ENCODE results near the gene LDHA.
A peak's percentile ranks its signal among the peaks of the same experiment; 100 is the strongest.

LDHA gene

DNA sequence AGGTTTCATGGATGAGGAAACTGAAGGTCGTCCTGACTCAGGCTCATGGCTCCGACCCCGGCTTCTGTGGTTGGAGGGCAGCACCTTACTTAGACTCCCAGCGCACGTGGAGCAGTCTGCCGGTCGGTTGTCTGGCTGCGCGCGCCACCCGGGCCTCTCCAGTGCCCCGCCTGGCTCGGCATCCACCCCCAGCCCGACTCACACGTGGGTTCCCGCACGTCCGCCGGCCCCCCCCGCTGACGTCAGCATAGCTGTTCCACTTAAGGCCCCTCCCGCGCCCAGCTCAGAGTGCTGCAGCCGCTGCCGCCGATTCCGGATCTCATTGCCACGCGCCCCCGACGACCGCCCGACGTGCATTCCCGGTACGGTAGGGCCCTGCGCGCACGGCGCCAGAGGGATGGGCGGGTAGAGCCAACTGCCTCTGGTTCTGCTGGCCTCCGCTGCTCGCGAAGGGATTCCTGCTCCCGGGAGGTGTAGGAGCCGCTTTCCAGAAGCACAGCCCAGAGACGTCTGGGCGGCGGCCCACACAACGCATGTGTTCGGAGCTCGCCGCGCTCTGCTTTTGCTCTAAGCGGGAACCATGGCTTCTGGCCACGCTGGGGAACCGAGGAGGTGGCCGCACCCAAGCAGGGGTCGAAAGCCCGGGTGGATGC lies at the start of gene LDHA:
TSS of gene LDHA (plus strand) at position 289 of the 653 bp plus-strand sequence. CDS start 2,280 bp downstream, outside the sequence.
- DNase-seq (ENCODE audit: low read depth in 2 of 3, low spot score in 1 of 3): peak; percentile 98 to 99 (median 99)

DNA sequence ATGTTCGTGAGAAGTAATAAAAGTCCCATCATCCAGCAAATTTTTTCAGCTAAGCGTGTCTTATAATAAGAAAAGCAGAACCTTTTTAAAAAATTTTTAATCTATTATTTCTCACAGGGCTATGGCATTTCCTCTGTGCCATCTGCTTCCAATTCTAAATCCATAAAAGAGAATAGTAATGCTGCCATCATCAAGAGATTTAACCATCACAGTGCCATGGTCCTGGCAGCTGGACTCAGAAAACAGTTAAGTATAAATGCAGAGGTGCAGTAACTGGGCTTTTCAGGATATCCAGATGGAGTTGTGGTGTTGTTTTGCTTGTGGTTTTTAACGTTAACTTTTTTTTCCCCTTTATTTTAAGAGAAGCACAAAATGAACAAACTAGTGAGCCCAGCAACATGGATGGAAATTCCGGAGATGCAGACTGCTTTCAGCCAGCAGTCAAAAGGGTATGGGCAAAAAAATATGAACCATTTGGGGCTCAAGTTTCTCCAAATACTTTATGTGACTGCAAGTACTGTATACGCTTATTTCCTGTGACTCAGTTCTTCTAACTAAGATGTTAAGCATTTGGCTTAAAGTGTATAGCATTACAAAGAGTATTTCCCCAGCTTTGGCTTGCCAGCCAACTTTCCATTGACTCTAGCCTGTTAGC lies 46.8 kb upstream of the LDHA start:
- DNase-seq (ENCODE audit: low read depth in 2 of 3, low spot score in 1 of 3): no peak

DNA sequence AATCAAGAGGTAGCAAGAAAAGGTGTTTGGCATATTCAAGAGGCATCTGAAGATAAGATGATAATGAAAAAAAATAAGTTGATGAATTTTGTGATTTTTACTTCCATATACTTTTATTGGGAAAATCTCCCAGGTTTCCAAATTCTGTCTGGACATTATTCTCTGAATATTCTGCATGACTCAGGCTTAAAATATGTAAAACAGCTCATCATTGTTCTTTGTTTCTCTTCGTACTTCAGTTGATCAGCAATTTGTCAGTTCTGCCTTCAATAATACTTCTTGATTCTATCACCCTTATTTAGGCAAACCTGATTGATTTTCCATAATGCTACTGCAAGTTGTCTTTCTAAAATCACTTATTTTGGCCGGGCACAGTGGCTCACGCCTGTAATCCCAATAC lies 41.8 kb upstream of the LDHA start:
- no peak for DNase-seq (ENCODE audit: low read depth in 2 of 3, low spot score in 1 of 3)

DNA sequence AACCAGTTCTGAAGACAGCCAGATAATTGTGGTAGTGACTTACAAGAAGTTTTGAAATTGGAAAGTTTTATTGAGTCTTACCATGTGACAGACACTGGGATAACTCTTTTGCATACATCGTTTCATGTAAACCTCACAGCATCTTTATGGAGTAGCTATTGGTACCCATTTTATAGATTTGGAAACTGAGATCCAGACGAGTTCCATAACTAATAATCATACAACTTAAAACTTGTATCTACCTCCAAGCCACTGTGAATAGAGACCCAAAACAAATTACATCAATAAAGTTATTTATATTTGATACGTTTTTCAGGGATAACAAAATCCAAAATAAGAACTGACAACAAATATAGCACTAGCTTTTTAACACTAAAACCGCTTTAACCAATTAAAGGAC lies 35.7 kb upstream of the LDHA start:
- DNase-seq (ENCODE audit: low read depth in 2 of 3, low spot score in 1 of 3): no peak

DNA sequence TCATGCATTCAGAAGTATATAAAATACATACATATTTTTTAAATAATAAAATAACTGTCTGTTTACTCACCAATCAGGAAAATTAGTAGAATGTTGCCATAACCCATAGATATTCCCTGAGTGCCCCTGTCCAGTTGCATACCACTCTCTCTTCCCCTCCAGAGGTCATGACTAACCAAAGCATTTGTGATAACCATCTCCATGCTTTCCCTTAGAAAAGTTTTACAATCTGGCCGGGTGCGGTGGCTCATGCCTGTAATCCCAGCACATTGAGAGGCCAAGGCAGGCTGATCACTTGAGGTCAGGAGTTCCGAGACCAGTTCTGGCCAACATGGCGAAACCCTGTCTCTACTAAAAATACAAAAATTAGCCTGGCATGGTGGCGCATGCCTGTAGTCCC lies 33.2 kb upstream of the LDHA start:
- DNase-seq (ENCODE audit: low read depth in 2 of 3, low spot score in 1 of 3): no peak

DNA sequence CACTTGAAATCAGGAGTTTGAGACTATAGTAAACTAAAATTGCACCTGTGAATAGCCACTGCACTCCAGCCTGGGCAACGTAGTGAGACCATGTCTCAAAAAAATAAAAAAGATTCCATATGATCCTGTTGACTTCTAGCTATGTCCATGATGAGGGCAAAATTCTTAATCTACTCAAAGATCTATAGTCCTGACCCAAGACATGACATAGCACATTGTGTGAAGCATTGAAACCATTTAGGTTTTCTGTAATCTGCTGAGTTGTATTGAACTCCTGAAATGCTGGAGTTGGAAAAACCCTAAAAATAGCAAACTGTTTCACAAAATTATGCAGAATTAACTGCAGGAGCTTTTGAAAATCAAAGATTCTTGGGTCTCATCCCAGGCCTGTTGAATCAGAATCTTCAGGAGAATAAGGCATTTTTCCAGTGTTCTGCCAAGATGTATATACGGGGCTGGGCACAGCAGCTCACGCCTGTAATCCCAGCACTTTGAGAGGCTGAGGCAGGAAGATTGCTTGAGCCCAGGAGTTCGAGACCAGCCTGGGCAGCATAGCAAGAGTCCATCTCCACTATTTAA lies 29.8 kb upstream of the LDHA start:
- DNase-seq (ENCODE audit: low read depth in 2 of 3, low spot score in 1 of 3): no peak

DNA sequence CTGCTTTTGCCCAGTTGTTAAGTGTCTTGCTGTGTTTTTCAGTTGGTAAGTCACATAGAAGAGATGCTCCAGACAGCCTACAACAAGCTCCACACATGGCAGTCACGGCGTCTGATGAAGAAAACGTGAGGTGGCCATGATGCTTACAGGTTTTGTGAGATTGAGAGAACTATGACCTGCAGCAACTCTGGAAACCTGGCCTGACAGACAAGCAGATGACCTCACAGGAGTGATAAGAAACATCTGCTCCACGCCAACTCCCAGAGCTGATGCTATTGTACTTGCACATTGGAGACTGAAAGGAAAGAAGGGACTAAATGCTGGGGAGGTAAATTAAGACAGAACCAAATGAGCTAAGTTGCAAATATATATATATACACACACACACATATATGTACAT lies 28.6 kb upstream of the LDHA start:
- DNase-seq (ENCODE audit: low read depth in 2 of 3, low spot score in 1 of 3): no peak

DNA sequence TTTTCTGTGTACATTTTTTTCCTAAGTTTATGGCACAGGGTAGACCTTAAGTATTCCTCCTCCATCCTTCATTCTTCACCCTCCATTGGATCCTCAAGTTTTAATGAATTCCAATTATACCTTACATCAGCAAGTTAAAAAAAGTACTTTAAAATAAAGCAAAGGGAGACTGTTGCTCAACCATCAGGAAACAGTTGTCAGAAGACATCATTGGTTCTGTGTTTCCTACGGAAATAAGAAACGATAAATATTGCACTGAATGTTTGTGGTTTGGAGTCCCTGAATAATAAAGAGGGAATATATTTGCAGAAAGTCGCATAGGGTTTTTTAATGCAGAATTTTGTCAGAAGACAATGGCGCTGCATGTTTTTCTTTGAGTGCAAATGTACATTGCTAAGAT lies 28.1 kb upstream of the LDHA start:
- no peak for DNase-seq (ENCODE audit: low read depth in 2 of 3, low spot score in 1 of 3)

DNA sequence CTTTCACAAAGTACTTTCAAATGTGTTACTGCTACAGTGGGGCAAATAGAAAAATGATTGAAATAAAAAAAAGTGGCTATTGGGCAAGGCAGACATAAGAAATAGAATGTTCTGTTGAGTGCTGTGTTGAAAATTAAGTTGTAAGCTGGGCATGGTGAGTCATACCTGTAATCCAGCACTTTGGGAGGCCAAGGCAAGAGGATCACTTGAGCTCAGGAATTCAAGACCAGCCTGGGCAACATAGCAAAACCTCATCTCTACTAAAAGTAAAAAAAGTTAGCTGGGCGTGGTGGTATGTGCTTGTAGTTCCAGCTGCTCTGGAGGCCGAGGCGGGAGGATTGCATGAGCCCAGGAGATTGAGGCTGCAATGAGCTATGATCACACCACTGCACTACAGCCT lies 26.9 kb upstream of the LDHA start:
- no peak for DNase-seq (ENCODE audit: low read depth in 2 of 3, low spot score in 1 of 3)

DNA sequence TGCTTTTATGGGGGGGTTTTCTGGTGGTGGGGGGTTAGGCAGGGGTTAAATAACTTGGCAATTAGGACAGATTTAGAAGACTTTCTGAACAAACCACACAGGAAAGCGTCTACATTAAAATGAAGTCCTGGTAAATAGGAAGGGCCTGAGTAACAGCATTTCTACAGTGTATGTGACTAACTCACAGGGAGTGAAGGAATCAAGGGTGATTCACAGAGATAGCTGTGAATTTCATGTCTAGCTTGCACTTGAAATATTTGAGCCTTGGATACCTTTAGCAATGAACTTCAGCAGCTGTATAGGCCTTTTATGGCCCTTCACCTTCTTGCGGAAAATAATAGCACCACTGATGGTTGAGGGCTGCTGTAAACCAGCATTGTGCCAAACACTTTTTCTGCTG lies 26.1 kb upstream of the LDHA start:
- DNase-seq (ENCODE audit: low read depth in 2 of 3, low spot score in 1 of 3): no peak

DNA sequence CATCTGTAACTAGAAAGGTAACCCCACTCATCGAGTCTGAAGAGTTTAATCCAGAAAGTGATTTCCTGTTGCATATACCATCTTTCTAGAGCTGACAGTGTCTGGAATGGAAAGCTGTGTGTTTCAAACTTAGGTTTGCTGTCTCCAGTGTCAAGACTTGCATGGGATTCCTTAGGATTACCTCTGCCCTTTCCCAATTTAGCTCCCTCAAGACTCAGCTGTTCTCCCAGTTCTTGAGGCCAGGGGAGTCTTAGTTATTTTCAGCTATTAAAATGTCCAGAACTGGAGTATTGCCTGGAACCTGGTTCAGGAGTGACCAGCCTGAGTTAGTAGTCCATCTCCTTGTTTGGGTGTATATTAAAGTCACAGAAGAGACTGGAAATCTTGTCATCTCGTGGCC lies 25.0 kb upstream of the LDHA start:
- no peak for DNase-seq (ENCODE audit: low read depth in 2 of 3, low spot score in 1 of 3)

DNA sequence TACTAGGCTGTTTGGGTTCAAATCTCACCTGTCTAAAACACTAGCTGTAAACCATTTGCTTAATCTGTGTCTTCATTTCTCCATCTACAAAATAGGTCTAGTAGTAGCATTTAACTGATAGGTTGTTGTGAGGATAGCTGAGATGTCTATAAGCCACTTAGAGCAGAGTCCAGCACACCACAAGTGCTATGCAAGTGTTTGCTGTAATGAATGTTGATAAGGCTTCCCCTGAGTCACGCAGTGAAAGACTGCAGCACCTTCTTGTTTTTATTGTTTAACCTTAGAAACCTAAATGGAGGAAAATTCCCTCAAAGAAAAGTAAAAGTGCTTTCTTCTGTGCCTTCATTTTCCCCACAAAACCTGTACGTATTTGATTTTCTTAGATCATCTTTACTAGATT lies 23.1 kb upstream of the LDHA start:
- DNase-seq (ENCODE audit: low read depth in 2 of 3, low spot score in 1 of 3): no peak

DNA sequence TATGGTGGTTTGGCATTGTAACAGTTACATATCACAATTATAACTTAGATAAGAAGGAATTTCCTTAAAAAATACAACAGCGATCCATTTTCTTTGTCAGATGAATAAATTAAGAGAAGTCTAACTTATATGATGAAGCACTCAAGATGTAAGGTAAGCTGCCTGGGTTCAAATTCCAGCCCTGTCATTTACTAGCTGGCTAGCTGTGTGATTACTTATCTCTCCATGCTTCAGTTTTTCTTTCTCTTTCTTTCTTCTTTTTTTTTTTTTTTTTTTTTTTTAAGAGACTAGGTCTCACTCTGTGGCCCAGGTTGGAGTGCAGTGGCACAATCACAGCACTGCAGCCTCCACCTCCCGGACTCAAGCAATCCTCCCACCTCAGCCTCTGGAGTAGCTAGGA lies 22.2 kb upstream of the LDHA start:
- no peak for DNase-seq (ENCODE audit: low read depth in 2 of 3, low spot score in 1 of 3)

DNA sequence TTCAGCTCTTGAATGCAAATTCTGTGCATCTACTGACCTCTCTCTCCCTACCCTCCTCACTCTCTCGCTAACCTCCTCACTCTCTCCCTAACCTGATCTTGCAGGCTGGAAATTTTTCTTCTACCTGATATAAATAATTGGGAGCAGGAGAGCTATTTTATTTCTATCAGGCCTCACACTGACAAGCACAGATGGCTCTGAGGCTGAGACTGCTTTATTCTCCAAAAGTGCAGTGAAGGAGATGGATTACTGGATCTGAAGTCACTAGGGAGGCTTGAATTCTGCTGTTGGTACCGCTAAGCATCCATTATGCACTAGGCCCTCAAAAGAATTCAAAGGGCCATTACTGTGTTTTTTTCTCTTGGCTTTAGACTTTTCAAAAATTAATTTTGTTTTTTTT lies 19.4 kb upstream of the LDHA start:
- DNase-seq (ENCODE audit: low read depth in 2 of 3, low spot score in 1 of 3): no peak

DNA sequence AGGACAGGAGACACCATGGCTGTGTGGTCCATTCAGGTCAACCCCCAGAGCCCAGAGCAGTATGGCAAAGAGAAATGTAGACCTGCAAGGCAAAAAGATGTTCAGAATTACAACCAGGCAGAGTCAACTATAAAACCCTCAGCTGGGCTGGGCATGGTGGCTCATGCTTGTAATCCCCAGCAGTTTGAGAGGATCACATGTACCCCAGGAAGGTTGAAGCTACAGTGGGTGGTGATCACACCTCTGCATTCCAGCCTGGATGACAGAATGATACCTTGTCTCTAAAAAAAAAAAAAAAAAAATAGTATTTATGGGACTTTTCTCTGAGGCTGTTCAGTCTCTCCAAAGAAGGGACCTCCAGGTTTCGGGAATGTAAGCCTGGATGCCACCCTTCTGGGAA lies 18.4 kb upstream of the LDHA start:
- no peak for DNase-seq (ENCODE audit: low read depth in 2 of 3, low spot score in 1 of 3)

DNA sequence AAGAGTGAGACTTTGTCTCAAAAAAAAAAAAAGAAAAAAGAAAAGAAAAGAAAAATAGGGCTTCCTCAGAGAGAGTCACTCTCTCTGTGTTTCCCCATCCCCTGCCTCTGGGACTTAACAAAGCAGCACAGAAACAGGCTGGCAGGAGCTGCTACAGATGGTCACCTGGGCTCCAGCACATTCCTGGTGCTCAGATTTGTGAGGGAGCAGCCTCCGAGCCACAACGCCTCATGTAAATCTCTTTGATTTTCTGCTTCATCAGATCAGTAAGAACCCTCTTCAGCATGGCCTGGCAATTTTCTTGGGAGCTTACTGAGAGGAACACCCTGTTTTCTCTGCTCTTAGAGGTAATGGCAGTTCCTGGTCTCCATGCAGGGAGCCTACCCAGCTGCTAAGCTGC lies 15.2 kb upstream of the LDHA start:
- no peak for DNase-seq (ENCODE audit: low read depth in 2 of 3, low spot score in 1 of 3)

DNA sequence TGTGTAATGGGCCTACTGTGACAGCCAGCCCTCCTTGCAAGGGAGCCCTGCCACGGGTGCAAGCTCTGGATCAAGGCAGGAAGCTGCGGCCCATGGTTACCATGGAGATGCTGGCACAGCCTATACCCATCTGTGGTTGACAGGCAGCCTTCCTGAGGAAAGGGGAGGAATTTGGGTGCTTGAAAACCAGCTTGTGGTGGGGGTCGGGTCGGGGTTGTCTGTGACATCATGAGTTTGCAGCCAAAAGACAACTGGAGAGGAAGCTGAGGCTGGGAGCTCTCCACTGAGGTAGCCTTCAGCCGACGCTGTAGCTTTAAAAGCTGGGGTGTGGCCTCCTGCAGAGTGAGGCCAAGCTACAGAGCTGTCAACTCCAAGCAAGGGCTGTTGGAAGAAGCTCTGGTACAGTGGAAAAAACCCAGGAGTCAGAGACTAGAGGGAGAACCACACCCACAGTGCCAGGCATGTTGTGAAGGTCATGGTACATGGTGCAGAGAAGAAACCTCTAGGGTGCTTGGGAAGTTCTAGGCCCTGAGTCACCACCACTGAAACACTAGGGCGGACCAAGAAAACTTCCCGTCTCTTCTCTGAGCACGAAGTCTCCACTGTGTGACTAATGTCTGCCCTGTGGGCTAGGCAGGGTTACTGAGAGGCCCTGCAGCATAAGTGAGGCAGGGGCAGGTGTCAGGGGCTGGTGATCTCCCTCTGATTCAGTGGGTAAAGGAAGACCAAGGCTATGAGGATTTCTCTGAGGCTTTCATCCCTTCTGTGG lies 10.8 kb upstream of the LDHA start:
- peak; percentile 55 to 84 (median 75) for DNase-seq (ENCODE audit: low read depth in 2 of 3, low spot score in 1 of 3)

DNA sequence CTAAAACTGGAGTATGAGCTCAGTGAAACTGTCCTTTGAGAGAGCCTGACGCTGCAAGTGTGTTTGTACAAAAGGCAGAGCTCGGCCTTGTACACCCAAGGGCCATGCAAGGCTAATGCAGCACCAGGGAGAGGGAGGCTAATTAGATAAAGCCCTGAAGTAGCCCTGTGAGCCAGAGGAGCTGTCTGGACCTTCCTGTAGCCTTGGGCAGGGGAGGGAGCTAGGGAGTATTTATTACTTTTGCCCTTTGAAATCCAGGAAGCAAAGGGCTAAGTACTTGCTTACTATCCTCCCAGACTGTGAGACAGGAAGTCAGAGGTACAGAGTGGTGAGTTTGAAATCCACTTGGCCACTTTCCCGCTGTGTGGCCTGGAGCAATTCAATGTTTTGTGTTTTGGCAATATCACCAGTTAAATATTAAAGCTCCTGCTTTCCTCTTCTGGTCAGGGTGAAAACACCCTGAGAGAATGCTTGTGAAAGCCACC lies 10.2 kb upstream of the LDHA start:
- no peak for DNase-seq (ENCODE audit: low read depth in 2 of 3, low spot score in 1 of 3)

DNA sequence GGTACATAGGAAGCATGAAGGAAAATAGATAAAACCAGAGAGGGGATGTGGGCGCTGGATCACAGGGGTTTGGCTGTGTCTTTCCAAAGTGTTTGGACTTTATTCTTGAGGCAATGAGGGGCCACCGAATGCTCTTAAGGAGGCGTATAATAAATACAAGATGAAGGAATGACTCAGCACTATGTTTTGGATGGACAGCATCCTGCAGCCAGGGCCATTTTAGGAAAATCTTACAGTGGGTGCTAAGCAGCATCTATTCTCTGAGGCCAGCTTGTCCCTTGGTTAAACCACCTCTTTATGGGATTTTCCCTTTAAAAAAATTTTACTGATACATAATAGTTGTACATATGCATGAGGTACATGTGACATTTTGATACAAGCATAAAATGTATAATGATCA lies 4.3 kb upstream of the LDHA start:
- DNase-seq (ENCODE audit: low read depth in 2 of 3, low spot score in 1 of 3): no peak

DNA sequence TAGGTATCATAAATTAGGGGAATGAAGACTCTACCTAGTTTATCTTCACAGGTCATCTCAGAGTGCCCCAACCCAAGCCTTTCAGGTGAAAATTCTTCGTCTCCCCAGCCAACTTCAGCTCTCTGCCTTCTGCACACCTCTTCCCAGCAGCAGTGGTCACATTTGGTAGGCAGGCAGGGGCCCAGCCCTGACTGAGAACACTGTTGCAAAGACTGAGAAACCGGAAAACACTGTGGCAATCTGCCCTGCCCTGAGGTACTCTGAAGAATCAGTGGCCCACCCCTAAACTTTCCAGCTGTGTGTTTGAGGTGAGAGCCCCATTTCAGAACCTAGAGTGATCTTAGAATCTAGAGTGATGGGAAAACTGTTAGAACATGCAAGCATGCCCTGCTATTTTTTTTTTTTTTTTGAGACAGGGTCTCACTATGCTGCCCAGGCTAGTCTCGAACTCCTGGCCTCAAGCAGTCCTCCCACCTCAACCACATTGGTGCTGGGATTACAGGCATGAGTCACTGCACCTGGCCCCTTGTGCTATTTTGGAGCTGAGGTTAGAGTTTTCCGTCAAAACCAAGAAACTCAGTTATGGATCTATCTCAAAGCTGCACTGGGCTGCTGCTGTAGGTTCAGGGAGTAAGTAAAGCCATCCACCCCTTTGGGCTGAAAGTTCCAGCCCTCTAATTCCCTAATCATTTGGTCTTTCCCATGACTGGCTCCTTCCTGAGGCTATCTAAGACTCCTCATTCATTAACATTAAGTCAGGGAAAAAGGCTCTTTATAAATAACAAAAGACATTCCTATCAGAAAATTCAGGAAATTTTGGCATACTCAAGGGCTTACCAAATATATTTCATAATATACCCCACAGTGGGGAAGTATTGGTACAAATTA lies 1.7 kb upstream of the LDHA start:
- no peak for DNase-seq (ENCODE audit: low read depth in 2 of 3, low spot score in 1 of 3)

Data from stimulated activated CD4-positive, alpha-beta T cell treated with anti-CD3 and anti-CD28 coated beads, Interleukin-12 subunit alpha, Interleukin-12 subunit beta, amount 100 ng/mL, for 48 hours (primary cell).